ENCODE data around the gene GOLGA6B.

Gene GOLGA6B

GRCh38 chr15:72685301-72685924, 30.9 kb downstream of the GOLGA6B start:
- Histone ChIP-seq H3K4me3 (ENCODE audit: low read depth in 1 of 2, low read length in 2 of 2) (peak overlapping the region; percentile 25 to 70), H3K27me3 (ENCODE audit: insufficient read depth, low read length, poor library complexity) (no peaks in the 10 kb centered on the region), H3K4me2 (ENCODE audit: insufficient read depth, low read length) (peak overlapping the region; percentile 92), H3K9me3 (ENCODE audit: insufficient read depth, low read length, severe bottlenecking) (no peaks in the 10 kb centered on the region), H3K9ac (ENCODE audit: low read depth, low read length) (peak overlapping the region; percentile 61), H3K27ac (ENCODE audit: low read length) (peak overlapping the region; percentile 92), H3K79me2 (ENCODE audit: insufficient read depth, low read length) (no peaks in the 10 kb centered on the region; the same call in none of the 2 replicates), H3K36me3 (ENCODE audit: insufficient read depth, low read length) (no peaks in the 10 kb centered on the region), H4K20me1 (ENCODE audit: insufficient read depth, low read length) (no peaks in the 10 kb centered on the region), H2AFZ (ENCODE audit: low read depth, low read length) (peak overlapping the region; percentile 83), H3K4me1 (ENCODE audit: insufficient read depth, low read length) (peaks cover 21% of the 10 kb centered on the region)
- DNase-seq (no peak), ATAC-seq (ENCODE audit: insufficient read depth, low read depth) (no peak)
- TF ChIP-seq EZH2 (IDR thresholded peaks at IDR 0.05; ENCODE audit: borderline replicate concordance, low read depth, low read length, severe bottlenecking) (no peak), CTCF (IDR thresholded peaks at IDR 0.05; ENCODE audit: borderline replicate concordance, extremely low read depth, low read length, poor library complexity, severe bottlenecking) (no peak)

- peak; percentile 89 for DNase-seq
Observed at GRCh38 chr15:72685925-72686794, 31.7 kb downstream of the GOLGA6B start, which contains the start of the genes BBS4 and HIGD2B. Gene BBS4, plus strand, starts transcription at chr15:72686207. Its CDS starts 21 bp downstream, at chr15:72686228. Gene HIGD2B, minus strand, starts transcription at chr15:72686182. Its CDS starts 9,808 bp downstream, at chr15:72676374.

GRCh38 chr15:72688697-72689096, 34.2 kb downstream of the GOLGA6B start:
- Histone ChIP-seq H4K20me1 (ENCODE audit: insufficient read depth, low read length) (no peaks in the 10 kb centered on the region), H3K27me3 (ENCODE audit: insufficient read depth, low read length, poor library complexity) (no peaks in the 10 kb centered on the region), H3K27ac (ENCODE audit: low read length) (no peak overlapping the region), H3K9me3 (ENCODE audit: insufficient read depth, low read length, severe bottlenecking) (no peaks in the 10 kb centered on the region), H3K4me3 (ENCODE audit: low read depth in 1 of 2, low read length in 2 of 2) (no peak overlapping the region), H3K4me1 (ENCODE audit: insufficient read depth, low read length) (peaks cover 21% of the 10 kb centered on the region), H3K36me3 (ENCODE audit: insufficient read depth, low read length) (no peaks in the 10 kb centered on the region), H3K79me2 (ENCODE audit: insufficient read depth, low read length) (no peaks in the 10 kb centered on the region; the same call in none of the 2 replicates), H2AFZ (ENCODE audit: low read depth, low read length) (no peak overlapping the region), H3K9ac (ENCODE audit: low read depth, low read length) (no peak overlapping the region), H3K4me2 (ENCODE audit: insufficient read depth, low read length) (no peak overlapping the region)
- TF ChIP-seq EZH2 (IDR thresholded peaks at IDR 0.05; ENCODE audit: borderline replicate concordance, low read depth, low read length, severe bottlenecking) (no peak), CTCF (IDR thresholded peaks at IDR 0.05; ENCODE audit: borderline replicate concordance, extremely low read depth, low read length, poor library complexity, severe bottlenecking) (no peak)
- DNase-seq: no peak
- no peak for ATAC-seq (ENCODE audit: insufficient read depth, low read depth)

More at GRCh38 chr15:72685925-72686794, 31.7 kb downstream of the GOLGA6B start, which contains the start of the genes BBS4 and HIGD2B:
- no peak for TF ChIP-seq CTCF (IDR thresholded peaks at IDR 0.05; ENCODE audit: borderline replicate concordance, extremely low read depth, low read length, poor library complexity, severe bottlenecking)
- TF ChIP-seq EZH2 (IDR thresholded peaks at IDR 0.05; ENCODE audit: borderline replicate concordance, low read depth, low read length, severe bottlenecking): no peak
- H3K9me3 ChIP-seq (ENCODE audit: insufficient read depth, low read length, severe bottlenecking): no peaks in the 10 kb centered on the region
- peak within 1 kb of the TSS; percentile 61 for H3K9ac ChIP-seq (ENCODE audit: low read depth, low read length)
- ATAC-seq (ENCODE audit: insufficient read depth, low read depth): peak; percentile 98
- no peaks in the 10 kb centered on the region for H3K27me3 ChIP-seq (ENCODE audit: insufficient read depth, low read length, poor library complexity)
- H4K20me1 ChIP-seq (ENCODE audit: insufficient read depth, low read length): no peaks in the 10 kb centered on the region
- peaks cover 21% of the 10 kb centered on the region for H3K4me1 ChIP-seq (ENCODE audit: insufficient read depth, low read length)
- H2AFZ ChIP-seq (ENCODE audit: low read depth, low read length): peak within 1 kb of the TSS; percentile 83
- H3K79me2 ChIP-seq (ENCODE audit: insufficient read depth, low read length): no peaks in the 10 kb centered on the region; the same call in none of the 2 replicates
- H3K27ac ChIP-seq (ENCODE audit: low read length): peak within 1 kb of the TSS; percentile 92
- H3K4me2 ChIP-seq (ENCODE audit: insufficient read depth, low read length): peak within 1 kb of the TSS; percentile 92
- no peaks in the 10 kb centered on the region for H3K36me3 ChIP-seq (ENCODE audit: insufficient read depth, low read length)
- H3K4me3 ChIP-seq (ENCODE audit: low read depth in 1 of 2, low read length in 2 of 2): peak within 1 kb of the TSS; percentile 25 to 70

Measured in DND-41 (cell line).